GM21723 (cell line): ENCODE data around the gene MLKL.
"Not testable (repeated sequence)": the region's sequence is repeated elsewhere in the genome, so short reads cannot be mapped to it uniquely, and the experiment has no call there.

ENCODE experiments used
- ATAC-seq: cut with Tn5 transposase; IDR thresholded peaks from one replicate; pipeline ENCODE4 v1.9.1; 2021; ENCODE audit warnings: mild to moderate bottlenecking, moderate library complexity; ENCODE audit not compliant: unreplicated experiment

Gene MLKL

DNA sequence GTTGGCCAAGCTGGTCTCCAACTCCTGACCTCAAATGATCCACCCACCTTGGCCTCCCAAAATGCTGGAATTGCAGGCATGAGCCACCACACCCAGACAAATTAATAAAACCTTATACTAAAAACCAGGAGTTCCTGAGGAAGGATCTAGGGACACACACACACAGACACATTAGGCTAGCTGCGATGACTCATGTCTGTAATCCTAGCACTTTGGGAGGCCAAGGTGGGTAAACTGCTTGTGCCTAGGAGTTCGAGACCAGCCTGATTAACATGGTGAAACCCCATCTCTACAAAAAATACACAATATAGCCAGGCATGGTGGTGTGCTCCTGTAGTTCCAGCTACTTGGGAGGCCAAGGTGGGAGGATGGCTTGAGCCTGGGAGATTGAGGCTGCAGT lies 47.8 kb downstream of the MLKL start:
- not testable (repeated sequence) for ATAC-seq

DNA sequence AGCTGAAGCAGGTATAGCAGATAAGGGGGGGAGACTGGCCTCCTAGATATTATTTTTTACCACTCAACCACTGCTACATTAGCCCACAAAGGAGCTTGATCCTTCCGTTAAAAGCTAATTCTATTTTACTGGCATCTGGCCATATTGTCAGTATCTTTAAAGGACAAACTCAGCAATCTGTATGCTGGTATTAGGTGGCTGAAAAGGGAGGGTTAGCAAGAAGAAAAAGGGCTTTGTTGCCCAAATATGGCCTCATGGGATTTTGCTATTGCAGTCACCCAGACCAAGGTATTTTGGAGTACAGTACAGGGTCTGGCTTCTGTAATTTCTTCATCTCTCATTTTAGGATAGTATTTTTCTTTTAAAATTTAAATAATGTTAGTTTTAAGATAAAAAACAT lies 48.4 kb downstream of the MLKL start:
- ATAC-seq, result no peak

DNA sequence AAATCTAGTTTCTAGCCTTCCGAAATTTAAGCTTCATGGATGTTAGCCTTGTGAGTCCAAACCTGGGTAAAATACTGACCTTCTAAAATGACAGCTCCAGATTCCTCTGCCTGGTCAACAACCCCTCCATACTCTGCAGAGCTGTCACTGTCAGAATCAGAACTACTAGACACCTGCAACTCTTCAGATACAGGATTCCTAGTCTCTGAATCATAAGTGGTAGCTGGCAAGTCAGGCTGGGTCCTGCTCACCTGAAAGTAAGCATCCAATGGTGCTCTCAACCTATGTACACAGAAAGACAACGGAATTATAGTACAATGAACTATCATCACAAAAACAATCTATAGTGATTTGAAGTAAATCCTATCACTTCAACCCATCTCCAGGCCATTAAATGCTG lies 48.8 kb downstream of the MLKL start:
- ATAC-seq, result no peak

DNA sequence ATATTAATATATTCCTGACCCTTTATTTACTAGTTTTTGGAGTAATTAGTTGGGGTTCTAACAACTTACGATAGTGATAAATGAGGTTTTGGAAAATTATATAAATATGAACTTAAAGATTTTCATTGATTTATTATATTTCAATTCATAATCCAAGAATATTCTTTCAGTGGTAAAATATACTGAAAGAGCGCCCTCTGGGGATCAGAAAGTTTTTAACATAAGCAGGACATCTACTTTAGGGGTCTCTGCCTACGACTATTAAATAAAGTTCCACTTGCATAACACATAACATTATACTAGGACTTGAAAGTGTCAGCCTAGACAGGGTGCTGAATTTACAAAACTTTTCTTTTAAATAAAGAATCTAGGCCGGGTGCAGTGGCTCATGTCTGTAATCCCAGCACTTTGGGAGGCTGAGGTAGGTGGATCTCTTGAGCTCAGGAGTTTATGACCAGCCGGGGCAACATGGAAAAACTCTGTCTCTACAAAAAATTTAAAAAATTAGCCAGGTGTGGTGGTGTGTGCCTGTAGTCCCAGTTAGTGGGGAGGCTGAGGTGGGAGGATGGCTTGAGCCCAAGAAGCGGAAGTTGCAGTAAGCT lies 49.6 kb downstream of the MLKL start:
- ATAC-seq, result no peak

DNA sequence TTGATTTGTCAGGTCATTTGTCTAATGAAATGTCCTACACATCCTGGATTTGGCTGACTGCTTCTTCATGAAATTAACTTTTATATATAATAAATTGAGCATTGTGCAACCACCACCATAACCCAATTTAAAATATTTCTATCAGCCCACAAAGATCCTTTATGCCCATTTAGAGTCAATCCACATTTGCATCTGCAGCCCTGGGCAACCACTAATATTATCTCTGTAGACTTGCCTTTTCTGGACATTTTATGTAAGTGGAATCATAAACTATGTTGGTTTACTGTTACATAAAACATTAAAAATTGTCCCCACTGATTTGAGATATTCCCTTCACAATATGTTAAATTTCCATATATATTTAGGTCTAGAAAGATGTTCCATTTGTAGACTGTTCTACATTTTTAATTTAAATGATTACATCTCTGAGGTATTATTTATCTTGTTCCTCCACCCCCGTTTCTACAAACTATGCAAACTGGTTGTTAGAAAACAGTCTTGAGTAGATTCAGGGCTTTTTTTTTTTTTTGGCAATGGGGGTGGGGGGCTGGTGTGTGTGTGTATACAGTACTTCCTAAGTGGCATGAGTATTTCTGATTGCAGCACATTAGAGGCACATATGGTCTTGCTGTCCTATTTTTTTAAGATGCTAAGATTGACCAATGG lies 50.7 kb downstream of the MLKL start:
- no peak for ATAC-seq

DNA sequence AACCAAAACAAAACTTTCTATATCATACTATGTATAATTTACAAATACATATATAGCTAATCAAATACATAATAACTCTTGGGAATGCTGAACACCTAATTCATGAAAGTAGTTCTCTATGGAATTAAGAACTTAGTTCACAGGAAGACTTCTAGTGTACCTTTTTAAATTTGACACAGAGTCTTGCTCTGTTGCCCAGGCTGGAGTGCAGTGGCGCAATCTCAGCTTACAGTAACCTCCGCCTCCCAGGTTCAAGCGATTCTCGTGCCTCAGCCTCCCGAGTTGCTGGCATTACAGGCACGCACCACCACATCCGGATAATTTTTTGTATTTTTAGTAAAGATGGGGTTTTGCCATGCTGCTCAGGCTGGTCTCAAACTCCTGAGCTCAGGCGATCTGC lies 58.7 kb downstream of the MLKL start:
- ATAC-seq, result no peak

DNA sequence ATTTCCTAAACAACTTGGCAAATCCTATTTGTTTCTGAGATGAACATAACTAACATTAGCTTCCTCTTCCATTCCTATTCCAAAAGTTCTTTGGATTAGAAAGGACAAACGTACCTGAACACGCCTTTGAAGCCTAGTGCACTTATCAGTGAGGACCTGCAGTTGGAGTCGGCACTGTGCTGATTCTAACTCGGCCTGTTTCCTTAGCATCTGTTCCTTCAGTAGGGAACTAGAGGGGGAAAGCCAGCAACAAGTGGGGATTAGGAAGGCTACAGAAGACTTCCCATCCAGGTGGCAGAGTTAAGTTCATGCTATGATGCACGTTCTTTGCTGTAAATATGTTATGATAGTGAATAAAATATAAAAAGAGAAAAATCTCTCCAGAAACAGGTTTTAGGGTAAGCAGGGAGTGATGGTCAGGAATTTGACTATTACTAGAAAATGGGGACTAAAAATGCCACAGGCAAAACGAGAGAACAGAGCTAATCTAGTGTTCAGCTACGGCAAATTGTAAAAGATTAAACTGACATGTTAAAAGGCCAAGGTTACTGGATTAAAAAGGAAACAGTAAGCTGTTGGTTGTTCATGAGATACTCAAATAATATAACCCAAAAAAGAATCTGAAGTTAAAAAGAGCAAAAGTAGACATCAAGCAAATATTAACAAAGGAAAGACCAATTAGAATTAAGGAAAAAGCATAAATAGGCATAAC lies 62.8 kb downstream of the MLKL start:
- ATAC-seq, result no peak

DNA sequence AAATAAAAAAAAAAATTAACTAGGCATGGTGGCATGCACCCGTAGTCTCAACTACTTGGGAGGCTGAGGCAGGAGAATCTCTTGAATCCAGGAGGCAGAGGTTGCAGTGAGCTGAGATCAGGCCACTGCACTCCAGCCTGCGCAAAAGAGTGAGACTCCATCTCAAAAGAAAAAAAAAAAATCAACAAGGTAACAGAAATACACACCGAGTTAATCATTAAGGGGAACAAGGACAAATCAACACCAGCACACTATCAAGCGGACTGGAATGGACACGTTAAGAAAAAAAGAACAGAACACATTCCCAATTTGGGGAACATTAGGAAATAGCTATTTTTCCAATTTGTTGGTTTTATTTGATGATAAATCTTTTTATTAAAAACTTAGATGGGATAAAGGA lies 65.4 kb downstream of the MLKL start:
- ATAC-seq, result no peak

DNA sequence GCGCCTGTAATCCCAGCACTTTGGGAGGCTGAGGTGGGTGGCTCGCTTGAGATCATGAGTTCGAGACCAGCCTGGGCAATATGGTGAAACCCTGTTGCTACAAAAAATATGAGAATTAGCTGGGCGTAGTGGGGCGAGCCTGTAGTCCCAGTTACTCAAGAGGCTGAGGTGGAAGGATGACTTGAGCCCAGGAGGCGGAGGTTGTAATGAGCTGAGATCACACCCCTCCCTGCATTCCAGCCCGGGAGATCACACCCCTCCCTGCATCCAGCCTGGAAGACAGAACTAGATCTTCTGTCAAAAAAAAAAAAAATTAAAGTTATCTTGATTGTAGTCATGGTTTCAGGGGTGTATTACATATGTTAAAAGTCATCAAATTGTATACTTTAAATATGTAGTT lies 67.0 kb downstream of the MLKL start:
- no peak for ATAC-seq

DNA sequence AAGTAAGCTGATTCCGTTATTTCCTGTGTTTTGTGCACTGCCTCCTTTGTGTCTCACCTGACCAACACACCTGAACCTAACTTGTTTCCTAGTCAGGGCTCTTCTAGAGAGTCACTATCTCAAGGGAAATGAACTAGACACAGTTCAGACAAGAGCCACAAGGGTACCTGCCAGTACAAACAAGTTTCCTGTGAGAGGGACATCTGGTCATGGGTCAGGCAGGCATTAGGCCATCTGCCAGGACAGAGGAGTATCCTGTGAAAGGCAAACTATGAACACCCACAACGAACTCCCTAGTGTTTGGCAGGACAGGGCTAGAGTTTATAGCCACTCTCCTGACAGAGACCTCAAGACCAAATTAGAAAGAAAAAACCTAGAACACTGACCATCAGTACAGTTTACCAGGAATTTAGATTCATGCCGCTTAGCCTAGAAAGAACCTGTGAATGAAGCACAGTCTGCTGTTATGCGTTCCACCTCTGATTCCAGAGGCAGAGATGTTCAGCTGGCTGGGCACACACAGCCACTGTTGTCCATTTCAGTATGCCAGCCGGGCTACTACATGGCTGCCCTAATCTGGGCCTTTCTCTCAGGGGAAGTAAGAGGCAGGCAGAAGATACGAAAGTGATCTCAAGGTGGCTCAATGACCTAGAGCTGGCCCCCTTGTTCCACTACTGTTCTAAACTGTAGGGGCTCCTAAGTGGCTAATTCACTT lies 73.0 kb downstream of the MLKL start:
- no peak for ATAC-seq

DNA sequence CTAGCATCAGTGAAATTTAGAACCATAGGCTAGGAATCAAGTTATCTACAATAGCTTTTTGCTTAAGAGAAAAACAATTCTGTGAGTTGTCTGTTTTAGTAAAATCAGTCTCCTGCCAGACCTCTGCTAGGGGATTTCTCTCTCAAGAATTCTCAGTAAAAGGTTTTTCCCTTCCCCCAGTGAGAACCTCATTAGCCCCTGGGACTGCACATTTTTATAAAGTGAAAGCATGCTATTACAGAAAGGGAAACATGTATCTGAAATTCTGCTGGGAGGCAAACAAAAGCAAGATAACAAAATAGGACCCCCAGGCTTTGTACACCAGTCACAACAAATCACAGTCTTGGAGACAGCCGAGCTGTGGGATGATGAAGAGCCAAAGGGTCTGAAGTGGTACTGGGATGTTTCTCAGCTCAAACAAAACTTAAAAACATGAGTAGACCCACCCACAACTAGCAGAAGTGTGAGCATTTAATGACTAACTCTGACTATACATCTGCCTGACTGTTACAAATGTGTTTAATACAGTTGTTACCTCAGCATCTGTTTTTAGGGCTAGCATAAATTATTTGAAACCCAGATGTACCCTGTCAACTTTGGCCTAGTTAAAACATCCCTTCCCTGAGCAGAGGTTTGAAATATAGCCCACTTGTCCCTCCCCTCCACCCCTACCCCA lies 73.8 kb downstream of the MLKL start:
- peak; percentile 61 for ATAC-seq

DNA sequence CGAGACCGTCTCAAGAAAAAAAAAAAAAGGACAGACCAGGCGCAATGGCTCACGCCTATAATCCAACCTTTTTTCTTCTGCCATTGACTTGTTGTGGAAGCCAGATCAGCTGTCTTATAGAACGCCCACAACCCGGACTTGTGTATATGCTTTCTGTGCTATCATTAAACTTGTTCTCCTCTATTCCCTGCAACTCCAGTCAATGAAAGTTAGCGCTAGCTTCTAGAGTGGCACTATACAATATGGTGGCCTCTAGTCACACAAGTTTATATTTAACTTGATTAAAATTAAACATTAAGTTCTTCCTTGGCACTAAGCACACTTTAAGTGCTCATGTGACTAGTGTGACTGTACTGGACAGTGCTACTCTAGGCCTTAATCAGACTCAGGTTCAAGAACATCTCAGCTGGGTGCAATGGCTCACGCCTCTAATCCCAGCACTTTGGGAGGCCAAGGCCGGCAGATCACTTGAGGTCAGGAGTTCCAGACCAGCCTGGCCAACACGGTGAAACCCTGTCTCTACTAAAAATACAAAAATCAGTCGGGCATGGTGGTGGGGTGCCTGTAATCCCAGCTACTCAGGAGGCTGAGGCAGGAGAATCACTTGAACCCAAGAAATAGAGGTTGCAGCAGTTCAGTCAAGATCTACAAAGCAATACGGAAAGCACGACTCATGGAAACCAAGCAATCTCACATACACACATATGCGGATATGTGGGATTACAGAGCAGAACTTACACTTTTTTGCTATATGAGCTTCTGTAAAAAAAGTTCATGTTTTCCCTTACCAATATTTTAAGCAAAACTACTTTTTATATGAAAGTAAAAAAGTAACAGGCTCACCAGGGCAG lies 74.9 kb downstream of the MLKL start:
- ATAC-seq, result no peak

DNA sequence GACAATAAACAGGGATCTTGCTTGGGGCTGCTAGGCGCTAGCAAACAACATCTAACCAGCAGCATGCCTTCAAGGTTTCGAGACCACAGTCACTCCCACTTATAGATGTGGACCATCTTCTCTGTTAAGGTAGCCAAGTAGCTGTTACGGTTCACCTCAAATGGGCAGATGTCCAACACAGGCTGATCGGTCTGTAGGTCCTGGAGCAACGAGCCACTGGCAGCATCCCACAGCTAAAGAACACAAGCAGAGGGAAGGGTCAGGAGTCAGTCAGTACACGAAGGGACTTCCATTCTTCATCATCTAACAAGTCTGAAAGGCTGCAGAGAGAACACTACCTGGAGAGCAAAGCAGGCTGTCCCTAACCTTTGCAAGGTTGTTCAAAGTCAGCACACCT lies 76.8 kb downstream of the MLKL start:
- no peak for ATAC-seq

DNA sequence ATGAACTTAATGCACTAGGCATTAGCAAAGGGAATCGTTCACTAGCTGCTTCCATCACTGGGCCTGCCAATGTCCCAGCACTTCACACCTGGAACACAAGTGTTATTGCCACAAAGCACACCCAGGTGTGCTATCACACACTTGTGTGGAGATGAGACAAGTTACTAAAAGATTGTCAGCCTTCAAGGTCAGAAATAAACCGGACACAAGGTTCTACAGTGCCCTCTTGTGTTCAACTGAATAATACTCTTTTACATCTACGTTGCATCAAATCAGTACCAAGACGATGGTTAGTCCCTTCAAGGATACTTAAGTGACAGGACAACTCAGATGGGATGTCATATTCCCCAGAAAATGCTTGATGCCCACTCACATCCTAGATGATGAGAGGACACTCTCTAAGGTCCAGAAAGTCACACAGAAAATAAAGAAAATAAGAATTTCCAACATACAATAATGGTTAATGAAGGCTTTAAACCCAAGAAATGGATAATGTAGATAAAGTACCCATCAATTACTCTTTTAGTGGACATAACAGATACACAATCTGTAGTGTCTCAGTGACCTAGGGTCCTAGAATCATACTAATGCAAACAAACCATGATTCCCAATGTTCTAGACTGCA lies 77.3 kb downstream of the MLKL start:
- ATAC-seq, result peak; percentile 52

DNA sequence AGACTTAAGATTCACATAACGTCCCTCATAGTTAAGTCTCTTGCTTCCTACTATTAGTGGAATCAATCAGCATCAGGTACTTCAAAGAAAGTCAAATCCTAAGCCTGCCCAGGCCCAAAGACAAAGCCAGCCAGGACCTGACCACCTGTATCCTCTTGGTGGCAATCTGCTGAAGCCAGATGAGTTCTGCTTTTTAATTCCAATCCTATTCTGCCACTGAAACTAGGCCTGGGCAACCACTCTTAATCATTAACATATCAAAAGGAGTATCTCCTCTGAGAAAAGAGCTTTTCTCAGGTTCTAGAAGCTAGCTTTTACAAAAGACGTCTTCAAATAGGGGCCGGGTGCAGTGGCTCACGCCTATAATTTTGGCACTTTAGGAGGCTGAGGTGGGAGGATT lies 78.7 kb downstream of the MLKL start:
- no peak for ATAC-seq
